HG02763 (cell line): ENCODE measurements around the gene JAZF1.

ENCODE experiments used
- ATAC-seq: cut with Tn5 transposase; IDR thresholded peaks from one replicate; pipeline ENCODE4 v1.9.1; 2021; ENCODE audit warnings: mild to moderate bottlenecking, moderate library complexity; ENCODE audit not compliant: unreplicated experiment

JAZF1 gene

DNA sequence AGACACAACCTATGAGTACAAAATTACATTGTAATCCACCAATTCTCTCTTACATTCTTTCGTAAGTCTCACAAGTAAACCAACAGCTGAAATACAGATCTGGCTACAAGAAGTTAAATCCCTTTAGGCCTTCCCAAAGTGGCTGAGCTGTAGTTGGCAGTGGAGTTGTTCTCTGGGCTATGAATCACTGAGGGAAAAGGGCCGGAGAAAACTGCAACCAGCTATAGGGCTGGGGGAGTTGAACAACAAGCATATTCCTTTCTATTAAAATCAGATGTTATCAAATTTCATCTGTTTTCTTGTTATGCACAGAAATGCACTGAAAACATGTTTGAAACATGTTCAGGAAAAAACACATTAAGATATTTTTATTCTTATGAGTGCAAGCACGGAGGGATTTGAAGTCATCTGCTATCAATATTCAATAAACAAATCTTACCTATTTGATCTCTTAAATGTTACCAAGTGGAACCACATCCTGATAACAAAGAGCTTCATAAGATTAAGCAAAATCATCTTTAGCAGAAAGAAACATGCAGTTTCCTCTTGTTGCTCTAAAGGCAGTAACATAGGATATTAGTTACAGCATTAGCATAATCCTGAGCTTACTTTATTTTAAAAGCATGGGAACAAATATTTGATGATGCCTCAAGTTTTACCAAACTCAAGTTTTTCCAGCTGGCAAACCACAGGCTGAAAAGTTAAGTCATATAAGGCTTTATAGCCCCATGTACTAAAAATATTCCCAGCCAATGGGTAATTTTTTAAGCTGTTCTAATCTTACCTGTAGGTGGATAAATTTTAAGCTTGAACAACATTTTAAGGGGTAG, 227.9 kb downstream of the JAZF1 start:
- ATAC-seq, result no peak

DNA sequence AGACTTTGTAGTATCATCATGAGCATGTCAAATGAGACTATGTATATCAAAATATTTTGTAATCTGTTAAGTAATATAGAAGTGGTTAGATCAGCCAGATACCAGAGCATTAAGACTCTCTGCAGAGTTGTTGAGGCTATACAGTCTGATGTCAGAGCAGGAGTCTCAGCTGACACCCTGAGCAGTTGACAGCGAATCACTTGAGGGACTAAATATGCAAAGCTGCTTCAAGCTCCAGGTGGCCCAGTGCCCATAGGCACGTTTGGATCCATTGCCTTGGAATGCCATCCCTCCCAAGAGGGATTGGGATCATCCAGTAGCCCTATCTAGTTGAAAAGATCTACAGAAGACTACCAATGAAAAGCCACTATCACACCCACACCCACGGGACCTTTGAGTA, 230.5 kb downstream of the JAZF1 start:
- no peak for ATAC-seq

DNA sequence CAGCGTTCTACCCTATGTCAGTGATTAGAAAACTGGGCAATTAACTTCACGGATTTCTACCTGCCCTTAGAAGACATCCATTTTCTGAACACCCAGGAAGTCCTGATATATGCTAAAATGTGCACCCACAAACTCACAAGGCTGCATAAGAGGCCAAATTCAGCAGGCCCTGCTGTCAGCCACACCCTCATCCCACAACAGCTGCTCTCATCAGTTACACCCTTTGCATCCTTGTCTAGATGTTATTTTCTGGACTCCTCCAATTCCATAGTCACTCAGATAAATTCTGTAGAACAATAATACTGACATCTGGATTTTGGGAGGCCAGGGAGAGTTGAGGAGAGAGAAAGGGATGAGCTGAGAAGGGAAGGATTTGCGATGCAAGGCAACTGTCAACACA, 231.7 kb downstream of the JAZF1 start:
- ATAC-seq, result no peak

DNA sequence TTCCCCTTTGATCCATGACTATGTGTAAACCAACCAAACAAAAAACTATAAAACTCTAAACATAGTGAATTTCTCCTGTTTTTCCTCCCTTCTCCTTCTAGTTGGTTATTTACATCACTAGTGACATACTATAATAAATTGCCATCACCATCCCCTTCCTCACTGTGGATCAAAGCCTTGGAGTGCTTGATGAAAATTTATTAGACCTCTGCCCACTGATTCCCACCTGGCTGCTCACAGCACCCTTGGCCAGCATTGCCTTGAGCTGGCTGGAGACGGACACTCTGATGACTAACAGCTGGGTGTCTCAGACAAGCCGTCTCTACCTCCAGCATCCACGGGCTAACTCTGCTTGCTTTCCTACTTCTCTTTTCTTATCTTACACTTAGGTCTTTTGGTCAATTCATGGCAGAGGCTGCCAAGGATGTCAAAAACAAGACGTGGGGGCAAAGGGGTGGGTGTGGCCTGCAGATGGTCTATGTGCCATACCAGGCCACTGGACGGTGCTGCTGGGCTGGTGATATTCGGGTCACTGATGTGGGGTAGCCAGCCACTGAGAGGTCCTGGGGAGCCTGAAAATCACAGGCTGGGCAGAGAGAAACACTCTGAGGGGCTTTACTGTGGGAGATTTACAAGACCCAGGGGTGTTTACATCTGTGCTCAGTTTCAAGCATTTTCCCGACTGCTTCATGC, 232.9 kb downstream of the JAZF1 start:
- ATAC-seq, result no peak

DNA sequence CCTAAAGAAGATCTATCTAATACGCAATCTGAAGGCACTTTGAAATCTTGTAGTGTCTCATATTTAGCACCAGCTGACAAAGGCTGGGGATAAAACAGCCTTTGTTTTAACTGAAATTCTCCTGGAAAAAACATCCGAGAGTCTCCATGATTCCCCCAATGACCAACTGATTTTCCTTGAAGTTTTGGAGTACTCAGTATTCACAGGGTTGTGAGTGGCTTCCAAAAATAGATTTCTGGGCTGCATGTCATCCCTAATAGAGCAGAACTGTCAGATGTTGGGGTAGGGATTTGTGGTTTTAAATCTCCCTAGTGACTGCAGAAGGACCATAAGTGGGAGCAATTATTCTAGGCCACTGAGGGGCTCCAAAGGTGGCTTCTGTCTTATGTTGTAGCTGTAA, 234.2 kb downstream of the JAZF1 start:
- no peak for ATAC-seq

DNA sequence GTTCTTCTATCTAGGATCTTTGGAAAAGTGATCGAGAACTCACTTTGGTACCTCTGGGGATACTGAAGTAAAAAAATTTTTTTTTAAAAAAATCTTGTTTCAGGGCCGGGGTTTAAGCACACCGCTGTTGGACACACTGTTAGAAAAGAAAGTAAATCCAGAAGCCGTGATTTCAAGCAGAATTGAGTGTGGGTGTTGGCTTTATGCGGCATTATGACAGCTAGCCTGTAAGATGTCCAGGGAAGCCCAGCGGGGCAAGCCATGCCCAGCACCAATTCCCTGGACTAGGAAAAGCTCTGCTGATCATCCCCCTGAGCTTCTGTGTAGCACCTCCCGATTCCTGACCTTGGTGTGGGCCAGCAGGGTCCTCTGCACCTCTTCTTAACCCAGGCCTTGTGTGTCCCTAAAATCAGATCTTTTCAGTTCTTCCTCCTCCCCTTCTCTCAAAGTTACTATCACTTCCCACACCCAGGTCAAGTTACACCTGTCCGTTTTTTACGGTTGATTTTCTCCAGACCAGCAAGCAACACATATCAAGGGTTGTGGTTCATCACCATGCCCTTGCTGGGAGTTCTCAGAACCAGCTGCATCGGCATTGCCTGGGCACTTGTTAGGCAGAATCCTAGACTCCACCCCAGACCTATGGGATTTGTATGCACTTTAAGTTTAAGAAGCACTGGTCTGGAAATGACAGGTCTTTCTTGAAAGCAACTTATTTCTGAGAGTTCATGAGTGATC, 235.4 kb downstream of the JAZF1 start:
- no peak for ATAC-seq

DNA sequence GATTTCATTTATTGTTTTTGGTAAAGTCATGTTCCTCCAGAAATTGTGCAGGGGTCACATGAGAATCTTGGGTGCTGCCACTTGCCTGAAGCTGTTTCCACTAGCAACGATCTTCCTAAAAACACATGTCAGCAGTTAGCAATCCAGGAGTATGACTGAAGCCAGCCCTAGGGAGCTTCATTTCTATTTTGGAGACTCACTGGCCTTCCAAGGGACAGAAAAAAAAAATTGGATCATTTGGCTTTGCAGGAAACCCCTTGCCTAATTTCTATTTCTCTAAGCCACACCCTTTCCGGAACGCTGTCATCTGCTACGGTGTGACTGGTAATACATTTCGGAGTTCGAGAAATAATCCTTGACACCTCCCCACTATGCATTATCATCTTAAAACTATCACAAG, 236.0 kb downstream of the JAZF1 start:
- ATAC-seq, result no peak

DNA sequence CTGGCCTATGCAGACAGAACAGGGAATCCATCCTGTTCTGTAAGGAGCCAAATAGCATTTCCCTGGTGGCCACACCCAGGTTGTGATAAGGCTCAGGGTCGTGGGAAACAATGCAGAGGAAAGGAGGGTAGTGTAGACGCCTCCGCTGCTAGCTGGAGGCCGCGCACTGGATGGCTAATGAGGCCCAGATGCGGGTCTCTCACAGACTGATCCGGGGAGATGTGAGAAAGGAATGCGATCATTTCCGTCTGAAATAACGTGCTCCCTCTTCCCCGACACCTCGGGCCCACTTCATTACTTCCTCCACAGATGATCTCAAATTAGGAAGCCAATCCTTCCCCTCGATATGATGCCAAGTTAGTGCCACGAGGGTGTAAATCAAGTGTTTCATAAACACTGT, 237.4 kb downstream of the JAZF1 start:
- ATAC-seq, result no peak

DNA sequence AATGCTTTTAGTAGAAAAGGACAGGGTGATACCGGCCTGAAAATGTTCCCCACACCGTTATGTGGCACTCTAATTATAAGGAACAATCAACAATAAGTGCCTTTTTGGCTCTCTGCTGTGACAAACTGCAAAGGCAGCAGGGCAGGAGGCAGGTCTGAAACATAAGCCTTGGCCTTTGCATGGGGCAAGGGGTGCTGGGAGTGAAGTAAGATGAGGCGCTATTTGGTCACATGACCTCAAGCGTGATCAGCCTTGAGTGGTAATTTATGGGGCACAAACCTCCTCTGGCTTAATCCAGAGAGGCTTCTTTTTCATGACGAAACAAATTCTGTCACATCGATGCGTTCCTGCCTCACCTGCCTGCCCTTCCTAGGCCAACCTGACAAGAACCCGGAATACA, 237.9 kb downstream of the JAZF1 start:
- ATAC-seq, result no peak

DNA sequence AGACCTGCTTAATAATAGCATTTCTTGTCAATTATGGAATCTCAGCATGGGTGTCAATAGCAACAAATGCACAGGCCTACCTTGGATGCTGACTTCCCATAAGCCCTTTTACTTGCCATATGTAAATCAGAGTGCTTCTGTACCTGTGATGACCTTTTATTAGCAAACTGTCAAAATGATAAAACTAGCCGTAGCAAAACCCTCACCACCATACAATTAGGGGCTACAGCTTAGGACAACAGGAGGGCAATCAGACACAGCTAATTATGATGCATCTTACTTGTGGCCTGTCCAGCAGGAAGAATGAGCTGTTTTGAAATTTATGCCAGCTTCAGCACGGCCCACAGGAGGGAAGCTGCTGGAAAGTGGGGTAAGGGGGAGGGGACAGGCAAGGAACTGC, 239.1 kb downstream of the JAZF1 start:
- ATAC-seq, result no peak

DNA sequence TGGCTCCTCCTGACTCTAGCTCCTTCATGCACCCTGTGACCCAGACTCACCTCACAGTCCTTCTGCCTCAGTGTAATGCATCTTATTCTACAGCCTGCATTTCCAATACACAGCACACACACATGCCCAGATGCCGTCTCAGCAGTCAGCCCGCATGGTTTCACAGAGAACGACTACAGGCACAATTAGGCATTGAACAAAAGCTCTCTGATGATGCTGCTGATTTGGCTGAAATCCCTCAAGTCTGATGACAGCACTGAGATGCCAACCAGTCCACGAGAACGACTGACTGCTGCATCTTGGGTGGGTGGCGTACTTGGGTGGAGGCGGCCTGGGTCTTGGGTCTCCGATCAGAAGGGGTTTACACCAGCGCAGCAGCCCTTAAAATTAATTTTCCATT, 240.3 kb downstream of the JAZF1 start:
- ATAC-seq, result no peak

DNA sequence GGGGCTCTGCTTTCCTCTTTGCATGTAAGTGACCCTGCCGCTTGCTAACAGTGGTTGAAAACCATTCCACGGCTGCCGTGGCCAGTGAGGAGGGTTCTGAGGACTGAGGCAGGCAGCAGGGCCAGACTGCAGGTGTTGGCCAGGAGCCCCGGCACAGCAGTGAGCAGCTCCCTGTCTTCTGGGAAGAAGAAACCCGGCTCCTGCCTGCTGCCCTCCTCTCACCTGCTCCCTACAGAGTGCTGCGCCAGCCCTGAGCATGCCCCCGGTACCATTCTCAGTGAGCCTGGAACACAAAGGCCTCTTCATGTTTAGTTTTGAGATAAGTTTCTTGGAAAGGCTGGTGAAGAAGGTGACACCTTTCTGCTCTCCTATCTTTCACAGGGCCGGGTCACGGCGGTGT, 240.7 kb downstream of the JAZF1 start:
- no peak for ATAC-seq

DNA sequence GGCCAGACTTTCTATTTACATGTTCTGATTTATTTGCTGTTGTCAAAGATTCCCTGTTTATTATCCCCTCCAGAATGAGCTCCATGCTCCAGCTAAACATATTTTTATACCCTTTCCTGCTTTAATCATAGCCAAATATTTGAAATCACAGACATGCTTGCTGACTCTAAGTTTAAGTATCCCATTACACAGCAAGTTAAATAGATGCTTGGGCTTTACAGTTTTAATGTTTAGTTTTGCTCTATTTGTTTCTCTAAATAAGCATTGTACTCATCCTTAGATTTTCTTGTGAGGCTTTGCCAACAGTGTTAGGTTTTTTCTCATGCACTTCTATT, 243.9 kb downstream of the JAZF1 start:
- ATAC-seq, result no peak

DNA sequence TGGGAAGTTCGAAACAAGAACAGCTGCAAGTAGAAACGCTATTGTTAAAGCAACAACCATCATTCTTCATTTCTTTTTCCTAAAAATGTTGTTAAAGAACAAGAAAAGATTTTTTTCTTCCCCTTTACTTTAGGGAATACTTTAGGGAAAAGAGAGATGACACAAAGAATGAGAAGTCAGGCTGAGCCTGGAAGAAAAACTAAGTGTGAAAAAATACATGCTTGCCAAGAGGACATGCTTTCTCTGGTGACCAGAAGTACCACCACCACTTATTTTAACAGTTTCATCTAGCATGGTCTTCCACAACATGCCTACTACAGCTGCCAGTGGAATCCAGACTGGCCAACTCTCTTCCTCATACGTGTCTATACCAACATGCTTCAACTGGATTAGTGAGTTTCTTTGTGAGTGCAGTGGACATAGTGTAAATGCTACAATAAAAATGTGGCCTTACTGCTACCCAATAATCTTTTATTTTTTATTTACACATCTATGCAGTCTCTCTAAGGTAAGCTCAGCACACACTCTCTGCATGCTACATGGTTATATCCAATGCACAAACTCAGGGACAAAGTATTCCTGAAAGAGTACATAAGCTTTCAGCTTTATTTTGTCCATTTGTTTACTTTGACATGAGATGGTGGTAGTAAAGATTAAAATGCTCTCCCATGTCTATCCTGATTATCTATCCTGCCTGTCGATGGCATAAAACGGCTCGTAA, 244.4 kb downstream of the JAZF1 start:
- ATAC-seq, result no peak

DNA sequence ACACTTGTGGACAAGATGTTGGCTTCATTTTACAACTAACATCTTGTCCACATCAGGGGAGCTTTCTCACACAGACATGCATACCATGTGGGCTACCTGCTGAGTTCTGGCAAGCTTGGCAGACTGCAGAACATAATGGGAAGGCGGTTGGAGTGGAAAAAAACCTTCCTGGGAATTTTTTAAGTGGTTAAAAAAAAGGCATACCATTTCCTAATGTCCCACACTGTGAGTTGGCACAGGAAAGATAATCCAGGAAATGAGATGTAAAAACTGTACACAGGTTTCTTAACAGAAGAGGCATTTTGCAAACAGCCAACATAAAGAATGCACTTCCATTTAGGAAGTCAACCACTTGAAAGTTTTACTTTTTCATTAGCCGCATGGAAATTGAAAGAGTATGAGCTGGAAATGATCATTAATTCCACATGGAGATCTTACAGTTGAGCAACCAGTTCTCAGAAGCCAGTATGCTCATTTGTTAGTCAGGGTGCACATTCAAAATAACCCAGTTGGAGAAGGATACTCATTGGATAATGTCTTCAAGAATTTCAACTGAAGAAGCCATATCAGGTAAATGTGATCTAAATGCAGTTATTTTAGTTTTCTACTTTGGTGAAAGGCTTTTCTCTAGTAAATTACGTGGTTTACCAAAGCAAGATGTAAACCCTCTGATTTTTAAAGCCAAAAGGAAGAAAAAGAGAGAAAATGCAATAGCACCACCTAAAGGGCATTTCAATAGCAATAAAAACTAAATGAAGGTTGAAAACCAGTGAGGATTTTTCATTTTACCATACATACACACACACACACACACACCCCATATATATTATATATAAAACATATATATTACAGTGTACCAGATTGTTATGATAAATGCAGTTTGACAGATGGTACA, 246.7 kb downstream of the JAZF1 start:
- no peak for ATAC-seq

DNA sequence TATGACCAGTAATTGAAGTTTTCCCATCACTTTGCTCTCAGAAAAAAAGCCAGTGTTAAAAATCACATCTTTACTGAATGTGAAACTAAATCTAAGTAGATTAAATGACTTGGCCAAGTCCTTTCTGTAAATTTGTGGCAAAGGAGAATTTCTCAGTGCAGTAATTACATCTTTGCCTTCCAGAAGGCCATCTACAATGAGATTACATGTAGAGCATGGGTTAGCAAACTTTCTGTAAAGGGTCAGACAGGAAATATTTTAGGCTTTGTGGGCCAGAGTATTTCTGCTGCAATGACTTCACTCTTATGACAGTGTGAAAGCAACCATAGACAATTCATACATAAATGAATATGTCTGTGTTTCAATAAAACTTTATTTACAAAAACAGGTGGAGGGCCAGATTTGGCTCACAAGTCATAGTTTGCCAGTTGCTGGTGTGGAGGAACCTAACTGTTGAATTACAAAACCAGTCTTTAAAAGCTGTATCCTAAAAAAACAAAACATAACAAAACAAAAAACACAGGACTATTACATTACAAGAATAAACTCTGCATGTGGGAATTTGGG, 249.6 kb downstream of the JAZF1 start:
- no peak for ATAC-seq

DNA sequence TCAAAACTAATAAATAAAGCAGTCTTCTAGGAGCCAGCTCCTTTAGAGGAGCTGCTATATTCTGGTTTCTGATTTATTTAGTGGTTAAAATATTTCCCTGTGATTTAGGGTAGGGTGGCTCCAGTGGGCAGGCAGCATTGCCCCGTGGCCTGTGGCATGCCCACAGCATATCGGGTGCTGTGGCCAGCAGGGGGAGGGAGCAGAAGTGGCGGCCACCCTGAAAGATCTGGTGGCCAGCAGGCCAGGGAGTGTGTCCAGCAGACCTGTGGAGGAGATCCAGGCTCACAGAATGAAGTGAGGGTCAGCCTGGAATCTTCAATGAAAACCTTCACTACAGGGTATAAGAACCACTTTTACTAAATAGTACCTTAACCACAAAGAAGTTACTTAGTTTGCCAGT, 251.5 kb downstream of the JAZF1 start:
- ATAC-seq, result no peak

DNA sequence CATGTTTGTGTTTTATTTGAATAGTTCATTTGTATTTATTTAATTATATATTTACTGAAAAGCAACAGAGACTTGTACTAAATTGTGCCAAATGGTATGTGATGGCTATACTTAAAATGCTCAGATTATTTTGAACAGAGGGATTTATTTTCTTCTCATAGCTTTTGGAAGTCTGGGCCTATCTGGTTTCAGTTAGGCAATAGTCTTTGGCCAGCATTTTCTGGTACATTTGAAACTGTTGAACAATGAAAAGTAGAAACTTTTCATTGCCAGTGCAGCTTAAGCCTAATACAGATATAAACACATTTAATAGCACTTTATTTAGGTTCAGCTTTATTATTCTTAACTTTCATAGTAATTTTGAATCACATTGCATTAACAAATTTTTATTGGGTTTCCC, 252.6 kb downstream of the JAZF1 start:
- ATAC-seq, result no peak

DNA sequence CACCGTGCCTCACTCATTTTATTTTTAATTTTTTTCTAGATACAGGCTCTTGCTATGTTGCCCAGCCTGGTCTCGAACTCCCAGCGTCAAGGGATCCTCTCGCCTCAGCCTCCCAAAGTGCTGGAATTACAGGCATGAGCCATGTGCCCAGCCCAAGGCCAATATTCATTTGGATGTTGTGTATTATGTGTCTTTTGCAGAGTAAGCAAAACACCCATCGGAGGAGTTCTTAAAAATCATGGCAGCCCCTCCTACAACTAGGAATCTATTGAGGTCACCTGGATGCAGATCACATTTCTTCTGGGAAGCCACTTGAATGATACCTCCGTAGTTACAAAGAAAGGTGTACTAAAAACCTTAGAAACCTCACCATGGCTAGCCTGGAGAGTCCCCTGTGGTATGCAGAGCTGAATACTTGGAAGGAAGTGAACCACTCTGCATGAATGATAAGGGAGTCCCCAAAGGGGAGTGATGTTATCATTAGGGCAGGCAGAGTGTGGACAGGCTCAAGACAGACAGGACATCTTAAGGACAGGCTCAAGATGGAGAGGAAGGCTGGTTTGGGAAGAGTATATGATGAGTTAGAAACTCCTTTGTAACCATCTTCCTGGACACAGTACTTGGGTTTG, 254.9 kb downstream of the JAZF1 start:
- no peak for ATAC-seq

DNA sequence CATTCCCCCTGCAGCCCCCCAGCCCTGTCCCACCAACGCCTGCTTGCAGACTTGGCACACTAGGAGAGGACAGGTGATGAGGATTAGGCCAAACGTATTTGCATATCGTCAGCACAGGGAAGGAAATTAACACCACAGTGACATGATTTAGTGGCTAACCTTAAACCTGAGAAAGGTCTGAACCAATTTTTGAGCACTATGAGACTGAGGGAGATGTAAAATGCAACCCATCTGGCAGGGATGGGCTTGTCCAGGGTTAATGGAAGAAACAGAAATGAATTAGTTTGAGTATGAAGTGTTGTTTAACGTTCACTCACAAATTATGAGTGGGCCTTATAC, 257.0 kb downstream of the JAZF1 start:
- ATAC-seq, result no peak
